Ovary (tissue), 3 donors: ENCODE results near the gene CELF2.

ENCODE experiments used
- EP300 ChIP-seq: sonication (generic); formaldehyde crosslinking; IDR thresholded peaks from one replicate; pipeline ENCODE4 v1.6.1; 2017; ENCODE audit warnings: antibody characterized with exemption
- TF ChIP-seq, protein P1 (sequence below), 3 donors: fragments of 450-650 bp in 2 of 3; fragments of 200-600 bp in 1 of 3; IDR thresholded peaks; one replicate each; pipeline versions ENCODE4 v1.5.1 to v1.8.0; 2016 to 2022; ENCODE audit warnings: antibody characterized with exemption in 3 of 3, mild to moderate bottlenecking in 1 of 3
- donor health status: DM: no; HTN: no; CAD: no.

DNA sequence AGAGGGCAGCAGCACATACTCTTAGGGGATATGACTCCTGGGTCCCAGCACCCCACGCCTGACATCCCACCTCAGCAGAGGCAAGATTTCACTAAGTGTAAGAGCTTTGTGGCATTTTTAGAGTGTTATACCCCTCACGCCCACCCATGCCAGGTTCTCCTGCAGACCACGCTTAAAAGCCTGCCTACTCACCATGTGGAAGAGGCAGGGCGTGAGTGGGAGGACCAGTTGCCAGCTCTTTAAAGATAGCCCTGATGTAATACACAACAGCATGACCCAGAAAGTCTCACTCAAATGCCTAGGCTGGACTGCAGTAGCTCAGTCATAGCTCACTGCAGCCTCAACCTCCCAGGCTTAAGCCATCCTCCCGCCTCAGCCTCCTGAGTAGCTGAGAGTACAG lies 44.4 kb upstream of the CELF2 start:
- TF ChIP-seq, protein P1, sequence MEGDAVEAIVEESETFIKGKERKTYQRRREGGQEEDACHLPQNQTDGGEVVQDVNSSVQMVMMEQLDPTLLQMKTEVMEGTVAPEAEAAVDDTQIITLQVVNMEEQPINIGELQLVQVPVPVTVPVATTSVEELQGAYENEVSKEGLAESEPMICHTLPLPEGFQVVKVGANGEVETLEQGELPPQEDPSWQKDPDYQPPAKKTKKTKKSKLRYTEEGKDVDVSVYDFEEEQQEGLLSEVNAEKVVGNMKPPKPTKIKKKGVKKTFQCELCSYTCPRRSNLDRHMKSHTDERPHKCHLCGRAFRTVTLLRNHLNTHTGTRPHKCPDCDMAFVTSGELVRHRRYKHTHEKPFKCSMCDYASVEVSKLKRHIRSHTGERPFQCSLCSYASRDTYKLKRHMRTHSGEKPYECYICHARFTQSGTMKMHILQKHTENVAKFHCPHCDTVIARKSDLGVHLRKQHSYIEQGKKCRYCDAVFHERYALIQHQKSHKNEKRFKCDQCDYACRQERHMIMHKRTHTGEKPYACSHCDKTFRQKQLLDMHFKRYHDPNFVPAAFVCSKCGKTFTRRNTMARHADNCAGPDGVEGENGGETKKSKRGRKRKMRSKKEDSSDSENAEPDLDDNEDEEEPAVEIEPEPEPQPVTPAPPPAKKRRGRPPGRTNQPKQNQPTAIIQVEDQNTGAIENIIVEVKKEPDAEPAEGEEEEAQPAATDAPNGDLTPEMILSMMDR (IDR thresholded peaks at IDR 0.05): no peak
- TF ChIP-seq EP300: no peak
